Left renal cortex interstitium (tissue), 4 donors: Measurements from ENCODE around the gene IL17RA. TPM values are rescaled to one million over a fixed set of nuclear protein-coding genes. Genes with fewer than 3 reads are reported as not detected.

Experiments used
- DNase-seq, 4 donors: peaks; one replicate each; pipeline ENCODE4 v3.0.0-alpha.2; 2013; ENCODE audit warnings: low read depth in 4 of 4, low spot score in 2 of 4, missing footprints in 1 of 4
- polyA plus RNA-seq, 4 donors: library from polyadenylated mRNA; unstranded; fragments of 120-200 nt; gene quantifications; one replicate each; pipeline ENCODE4 v1.2.1, GENCODE V29; 2013; ENCODE audit not compliant: insufficient read length in 4 of 4

IL17RA gene
- polyA plus RNA-seq, 4 donors: 4.6 to 7.8 (median 5.2) TPM

DNA sequence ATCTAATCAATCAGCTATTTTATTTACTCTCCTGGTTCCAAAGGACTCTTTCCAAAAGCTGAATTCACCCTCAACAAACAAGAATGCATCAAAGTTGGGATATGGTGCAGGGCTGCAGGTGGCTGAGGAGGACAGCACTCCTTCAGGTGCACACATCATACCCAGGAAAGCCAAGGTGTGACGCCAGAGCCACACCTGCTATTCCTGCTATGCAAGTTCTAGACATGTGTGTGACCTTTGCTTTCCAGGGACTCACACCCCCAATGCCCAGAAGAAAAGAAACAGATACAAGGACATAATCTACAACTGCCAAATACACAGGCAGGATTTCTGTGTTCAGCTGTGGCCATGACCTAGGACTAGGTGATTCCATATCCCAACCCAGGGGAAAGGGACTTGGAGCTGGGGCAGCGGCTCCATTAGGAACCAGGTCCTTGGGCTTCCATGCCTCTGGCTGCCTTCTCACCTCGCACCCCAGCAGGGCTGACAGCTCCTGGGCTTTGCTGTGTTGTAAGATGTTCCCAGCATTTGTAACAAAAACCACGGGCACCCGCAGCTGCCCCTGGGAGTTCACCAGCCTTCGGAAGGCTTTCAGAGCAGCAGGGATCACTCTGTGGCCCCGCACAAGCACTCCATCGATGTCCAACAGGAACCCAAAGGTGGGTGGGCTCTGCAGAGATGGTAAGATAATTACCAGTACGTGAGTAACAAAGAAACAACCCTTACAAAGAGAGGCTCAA, 64.4 kb downstream of the IL17RA start:
- DNase-seq: no peak

DNA sequence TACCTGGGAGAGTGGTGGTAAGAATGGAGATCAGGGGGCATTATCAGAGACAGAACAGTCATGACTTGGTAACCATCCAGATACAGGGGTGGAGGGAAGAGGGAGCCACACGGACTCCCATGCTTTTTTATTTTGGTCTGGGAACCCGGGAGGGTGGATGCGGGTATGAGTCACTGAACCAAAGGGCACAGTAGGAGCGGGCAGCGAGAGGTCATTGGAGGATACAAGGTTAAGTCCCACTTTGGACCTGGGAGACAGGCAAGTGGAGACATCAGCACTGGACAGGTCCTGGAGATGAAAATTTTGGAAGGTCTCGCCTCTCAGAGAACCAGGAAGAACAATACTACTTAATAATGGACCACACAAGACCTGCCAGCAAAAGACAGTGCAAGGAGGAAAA, 67.5 kb downstream of the IL17RA start:
- no peak for DNase-seq

DNA sequence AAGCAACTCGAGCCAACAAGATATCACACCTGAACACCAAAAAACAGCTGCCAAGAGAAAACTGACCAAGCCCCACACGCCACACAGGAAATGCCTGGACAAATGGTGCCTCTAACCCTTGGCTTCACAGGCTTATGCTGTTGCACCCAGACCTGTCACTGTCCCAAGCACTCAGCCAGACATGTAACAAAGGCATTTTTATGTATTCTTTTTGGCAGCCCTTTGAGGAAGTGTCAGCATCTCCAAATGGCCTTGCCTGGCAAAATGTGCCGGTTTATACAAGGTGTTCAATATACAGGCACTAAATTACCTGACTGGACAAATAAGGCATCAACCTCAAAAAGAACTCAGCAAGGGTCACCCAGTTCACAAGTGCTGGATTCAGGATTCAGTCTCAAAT, 68.2 kb downstream of the IL17RA start:
- no peak for DNase-seq

DNA sequence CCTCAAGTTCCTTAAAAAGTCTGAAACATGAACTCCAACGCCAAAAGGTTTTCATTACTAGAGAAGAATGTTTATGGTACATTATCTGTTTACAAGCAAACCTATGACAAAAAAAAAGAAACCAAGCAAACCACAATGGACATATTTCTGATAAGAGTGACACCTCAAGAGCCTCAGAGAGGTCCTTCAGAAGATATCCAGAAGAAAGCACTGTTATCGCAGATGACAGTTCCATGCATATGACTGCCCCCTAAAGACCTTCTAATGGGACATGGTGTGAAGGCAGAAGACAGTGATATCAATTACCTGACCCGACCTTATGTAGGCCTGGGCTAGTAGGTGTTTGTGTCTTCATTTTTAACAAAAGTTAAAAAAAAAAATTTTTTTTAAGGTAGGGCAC, 71.1 kb downstream of the IL17RA start:
- DNase-seq: no peak

DNA sequence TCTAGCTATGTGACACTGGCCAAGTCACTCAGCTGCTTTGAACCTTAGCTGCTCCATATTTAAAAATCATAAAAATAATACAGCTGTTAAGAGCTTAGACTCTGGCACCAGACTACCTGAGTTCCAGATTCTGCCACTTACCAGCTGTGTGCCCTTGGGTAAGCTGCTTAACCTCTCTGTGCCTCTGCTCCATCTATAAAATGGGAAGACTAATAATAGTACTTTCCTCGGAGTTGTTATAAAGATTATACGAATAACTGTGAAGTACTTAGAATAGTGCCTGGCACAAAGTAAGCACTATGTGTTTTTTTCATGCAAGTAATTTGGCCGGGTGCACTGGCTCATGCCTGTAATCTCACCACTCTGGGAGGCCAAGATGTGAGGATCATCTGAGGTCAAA, 72.9 kb downstream of the IL17RA start:
- DNase-seq: no peak

DNA sequence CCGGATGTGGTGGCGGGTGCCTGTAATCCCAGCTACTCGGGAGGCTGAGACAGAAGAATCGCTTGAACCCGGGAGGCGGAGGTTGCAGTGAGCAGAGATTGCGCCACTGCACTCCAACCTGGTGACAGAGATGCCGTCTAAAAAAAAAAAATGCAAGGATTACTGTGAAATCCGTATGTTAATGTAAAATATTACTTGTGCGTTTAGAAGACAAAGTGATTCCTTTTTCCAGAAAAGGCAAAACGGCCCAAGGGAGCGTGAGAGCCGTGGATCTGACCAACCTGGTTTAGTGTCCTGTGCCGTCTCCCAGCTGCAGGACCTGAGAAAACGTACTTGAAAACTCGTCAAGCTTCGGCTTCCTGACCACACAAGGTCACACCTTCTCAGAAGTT, 73.4 kb downstream of the IL17RA start:
- no peak for DNase-seq

DNA sequence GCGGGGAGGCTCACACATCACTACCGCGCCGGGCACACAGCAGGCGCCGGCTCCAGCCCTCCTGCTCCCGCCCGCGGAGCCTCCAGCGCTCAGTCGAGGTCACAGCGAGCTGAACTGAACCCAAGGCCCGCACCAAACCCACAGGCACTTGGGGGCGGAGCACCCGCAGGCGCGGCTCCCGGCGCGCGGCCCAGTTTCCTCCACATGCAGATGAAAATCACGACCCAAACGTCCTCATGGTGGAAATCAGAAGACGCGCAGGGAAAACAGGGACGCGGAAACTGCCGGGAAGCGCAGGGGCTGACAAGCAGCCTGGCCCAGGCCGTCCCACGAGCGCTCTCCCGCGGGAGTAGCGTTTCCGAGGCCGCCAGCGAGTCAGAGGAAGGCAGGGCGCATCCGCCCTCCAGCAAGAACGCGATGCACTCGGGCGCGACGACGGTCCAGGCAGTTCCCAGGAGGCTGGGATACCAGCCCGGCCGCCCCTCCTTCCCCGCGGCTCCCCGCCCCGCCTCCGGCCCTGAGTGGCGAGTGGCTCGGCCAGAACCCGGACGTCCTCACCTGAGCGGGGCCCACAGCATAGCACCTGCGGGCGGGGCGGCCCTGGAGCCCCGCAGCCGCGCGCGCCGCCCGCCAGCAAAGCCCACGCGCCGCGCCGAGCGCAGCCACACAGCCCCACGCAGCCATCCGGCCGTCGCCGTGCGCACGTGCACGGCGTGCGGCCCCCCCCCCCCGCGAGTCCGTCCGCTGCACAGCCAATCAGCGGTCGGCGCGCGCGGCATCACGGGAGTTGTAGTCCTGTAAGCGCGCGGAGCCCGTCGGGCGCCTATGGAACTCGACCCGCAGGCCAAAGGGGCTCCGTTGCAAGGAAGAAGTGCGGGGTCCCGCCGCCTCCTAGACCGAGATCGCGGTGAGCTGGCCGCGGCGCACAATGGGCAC, 74.0 kb downstream of the IL17RA start, which contains the start of gene HDHD5:
HDHD5 (minus strand) TSS at position 710 of the 936 bp plus-strand sequence; CDS start at position 684, 26 bp downstream.
- peak; percentile 69 to 77 (median 74) for DNase-seq

DNA sequence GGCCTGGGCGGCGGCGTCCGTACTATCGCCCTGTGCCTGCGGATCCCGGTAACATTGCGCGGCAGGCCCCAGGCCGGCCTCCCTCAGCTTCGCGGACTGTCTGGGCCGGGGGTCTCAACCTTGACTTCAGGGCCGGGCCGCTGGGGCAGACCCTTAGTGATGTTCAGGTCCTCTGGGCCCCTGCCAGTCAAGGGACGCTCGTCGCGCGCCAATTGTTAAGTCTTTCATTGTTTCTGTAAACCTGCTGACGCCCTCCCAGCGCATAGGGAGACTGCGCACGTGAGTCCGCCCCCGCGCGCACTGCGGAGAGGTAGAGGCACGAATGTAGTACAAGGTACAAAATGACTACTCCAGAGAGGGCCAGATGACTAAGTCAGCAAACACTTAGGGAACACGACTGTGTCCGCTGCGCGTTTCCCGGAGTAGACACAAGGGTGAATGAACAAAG, 74.7 kb downstream of the IL17RA start:
- peak; percentile 11 to 58 (median 43) for DNase-seq

DNA sequence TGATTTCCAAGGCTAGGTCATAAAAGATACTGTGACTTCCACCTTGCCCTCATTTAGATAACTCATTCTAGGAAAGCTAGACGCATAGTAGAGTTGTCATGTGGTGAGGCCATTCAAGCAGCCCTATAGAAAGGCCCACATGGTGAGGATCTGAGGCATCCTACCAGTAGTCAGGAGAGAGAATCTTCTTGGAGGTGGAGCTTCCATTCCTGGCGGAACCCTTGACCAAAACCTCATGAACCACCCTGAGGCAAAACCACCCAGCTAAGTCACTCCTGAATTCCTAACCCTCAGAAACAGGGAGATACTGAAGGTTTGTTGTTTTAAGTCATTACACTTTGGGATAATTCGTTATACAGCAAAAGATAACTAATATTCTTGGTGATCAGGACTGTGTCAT, 77.2 kb downstream of the IL17RA start:
- no peak for DNase-seq

DNA sequence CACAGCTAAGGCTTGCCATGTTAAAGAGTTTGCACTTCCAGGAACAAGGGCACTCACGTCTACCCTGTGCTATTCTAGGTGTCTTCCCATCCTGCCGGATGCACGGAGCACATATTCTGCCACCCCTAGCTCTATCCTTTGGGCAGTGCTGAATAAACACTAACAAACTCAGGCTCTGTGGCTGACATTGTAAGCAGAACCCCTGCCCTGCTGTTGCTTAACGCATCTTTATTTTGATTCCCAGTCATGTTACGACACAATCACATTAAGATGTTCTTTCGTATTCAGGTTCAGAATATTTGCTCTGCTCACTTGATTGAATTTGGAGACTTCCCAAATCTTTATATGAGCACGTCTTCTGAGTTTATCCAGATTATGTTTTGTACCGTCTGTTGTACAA, 77.9 kb downstream of the IL17RA start:
- DNase-seq: no peak

DNA sequence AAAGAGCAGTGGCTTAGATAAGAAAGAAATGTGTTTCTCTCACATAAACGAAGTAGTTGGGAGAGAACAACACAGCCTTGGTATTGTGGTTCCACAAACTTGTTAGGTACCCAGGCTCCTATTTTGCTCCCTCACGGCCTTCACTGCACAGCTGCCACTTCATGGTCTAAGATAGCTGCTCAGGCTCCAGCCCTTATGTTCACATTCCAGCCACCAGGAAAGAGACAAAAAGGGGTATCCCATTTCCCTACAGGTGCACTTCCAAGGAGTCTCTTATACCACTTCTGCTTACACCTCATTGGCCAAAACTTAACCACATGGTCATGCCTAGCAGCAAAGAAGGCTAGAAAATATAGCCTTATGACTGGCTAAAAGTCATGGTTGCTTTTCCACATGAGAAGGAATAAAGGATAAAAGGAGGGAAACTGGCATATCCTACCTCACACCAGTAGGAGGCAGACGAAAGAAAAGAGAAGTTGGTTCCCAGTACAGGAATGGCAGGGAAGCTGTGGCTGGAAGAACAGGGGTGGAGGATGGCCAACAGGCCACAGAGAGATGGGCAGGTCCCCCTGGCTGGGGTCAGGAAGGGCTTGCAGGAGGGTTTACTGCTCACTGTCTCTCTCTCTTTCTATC, 79.7 kb downstream of the IL17RA start:
- no peak for DNase-seq

Other genes starting within 250 kb of the IL17RA start
- not detected for gene GAB4, start 76.8 kb upstream of the IL17RA start, polyA plus RNA-seq
- gene TMEM121B, start 36.4 kb downstream of the IL17RA start, polyA plus RNA-seq: 1 to 10 TPM in 1 of 4 donors, under 1 TPM in 3; 0.76 to 1.1 (median 0.91) TPM
- 10 to 100 TPM; 31.4 to 44.0 (median 40.8) TPM for gene HDHD5, start 74.3 kb downstream of the IL17RA start, polyA plus RNA-seq
- gene ADA2, start 134.4 kb downstream of the IL17RA start, polyA plus RNA-seq: 10 to 100 TPM; 23.7 to 47.1 (median 32.5) TPM